Mucosa of descending colon (tissue), 3 donors: Measurements from ENCODE around the gene COL1A2. TPM values are rescaled to one million over a fixed set of nuclear protein-coding genes. Genes with fewer than 3 reads are reported as not detected.

ENCODE experiments used
- ATAC-seq: fragments of 200-7000 bp; cut with Tn5 transposase; one replicate; pipeline ENCODE4 v1.9.1; 2020; ENCODE audit warnings: mild to moderate bottlenecking, moderate library complexity
- DNase-seq, 3 donors: peaks; one replicate each; pipeline ENCODE4 v3.0.0-alpha.2; 2020
- H3K36me3 ChIP-seq: fragments of 200-600 bp; one replicate; pipeline ENCODE4 v1.8.0; 2021; ENCODE audit warnings: low read depth, mild to moderate bottlenecking
- H3K4me1 ChIP-seq: fragments of 200-600 bp; one replicate; pipeline ENCODE4 v1.8.0; 2021; ENCODE audit warnings: low read depth, mild to moderate bottlenecking
- H3K4me3 ChIP-seq: fragments of 200-600 bp; one replicate; pipeline ENCODE4 v1.8.0; 2021; ENCODE audit warnings: mild to moderate bottlenecking
- H3K9me3 ChIP-seq: fragments of 200-600 bp; one replicate; pipeline ENCODE4 v1.8.0; 2021; ENCODE audit warnings: mild to moderate bottlenecking
- CTCF ChIP-seq: fragments of 200-600 bp; IDR thresholded peaks from one replicate; pipeline ENCODE4 v1.8.0; 2022; ENCODE audit warnings: antibody characterized with exemption, mild to moderate bottlenecking
- intact Hi-C, 2 donors: fragments of 100-400 bp; cut with DNase I in 1 of 2; cut with micrococcal nuclease in 1 of 2; formaldehyde crosslinking; loops; one replicate each; pipeline versions ENCODE4 v1.11.0 to v1.11.1; 2022; cut with DNase I, micrococcal nuclease
- total RNA-seq, 3 donors: library from RNA; stranded (reverse); fragmentation: NEBNext Ultra II Directional in 2 of 3; extraction: Animal tissue kit (Norgen Biotek cat#: 25700) in 2 of 3; gene quantifications; one replicate each; pipeline versions ENCODE4 v1.2.1 to v1.2.4, GENCODE V29; 2021 to 2023
- donor health status: DM: no; HTN: no; CAD: no; lungs with moderate emphysema.
- donor health status: DM: no; HTN: no; CAD: no.
- donor health status: DM: no; HTN: yes; CAD: no.

COL1A2 gene
- total RNA-seq, 3 donors from 2014 or later, result 35.1 to 176 (median 155) TPM

GRCh38 chr7:94433224-94433623, 38.5 kb downstream of the COL1A2 start:
- no peak for TF ChIP-seq CTCF
- intact Hi-C loops, result loop anchor here in 1 of 2 donors (10.0 kb wide), 1 partner anchor 148 kb away; no protein-coding TSS in a partner anchor
- no peak overlapping the region for H3K4me3 ChIP-seq
- no peaks in the 10 kb centered on the region for H3K4me1 ChIP-seq
- ATAC-seq, result no peak
- no peaks in the 10 kb centered on the region for H3K36me3 ChIP-seq
- no peaks in the 10 kb centered on the region for H3K9me3 ChIP-seq
- DNase-seq, result no peak

- H3K4me1 ChIP-seq, result no peaks in the 10 kb centered on the region
- no peak for DNase-seq
- H3K4me3 ChIP-seq, result no peak overlapping the region
- H3K36me3 ChIP-seq, result no peaks in the 10 kb centered on the region
- TF ChIP-seq CTCF, result no peak
- no peak for ATAC-seq
- H3K9me3 ChIP-seq, result no peaks in the 10 kb centered on the region
- intact Hi-C loops, result loop anchor here in 1 of 2 donors (10.0 kb wide), 1 partner anchor 149 kb away; no protein-coding TSS in a partner anchor
Measured at GRCh38 chr7:94434042-94434441, 39.3 kb downstream of the COL1A2 start.

GRCh38 chr7:94436018-94436604, 41.4 kb downstream of the COL1A2 start:
- H3K4me3 ChIP-seq, result no peak overlapping the region
- peak; percentile 56 for TF ChIP-seq CTCF
- ATAC-seq (peak; percentile 75), DNase-seq (peak in 1 of 3 donors; percentile 77)
- peaks cover 3% of the 10 kb centered on the region for H3K4me1 ChIP-seq
- intact Hi-C loops, result loop anchor here (5.0 to 10.0 kb wide), 2 partner anchors 149 to 151 kb away; no protein-coding TSS in a partner anchor
- no peaks in the 10 kb centered on the region for H3K36me3 ChIP-seq
- H3K9me3 ChIP-seq, result no peaks in the 10 kb centered on the region

GRCh38 chr7:94436700-94437099, 42.0 kb downstream of the COL1A2 start:
- Histone ChIP-seq H3K4me3 (no peak overlapping the region), H3K9me3 (no peaks in the 10 kb centered on the region), H3K4me1 (peaks cover 3% of the 10 kb centered on the region), H3K36me3 (no peaks in the 10 kb centered on the region)
- no peak for DNase-seq
- intact Hi-C loops, result loop anchor here (5.0 to 10.0 kb wide), 2 partner anchors 149 to 152 kb away; no protein-coding TSS in a partner anchor
- no peak for TF ChIP-seq CTCF
- ATAC-seq, result no peak

- intact Hi-C loops, result loop anchor here (5.0 to 10.0 kb wide), 2 partner anchors 153 to 155 kb away; no protein-coding TSS in a partner anchor
- no peak for DNase-seq
- no peaks in the 10 kb centered on the region for H3K9me3 ChIP-seq
- no peak for ATAC-seq
- no peak overlapping the region for H3K4me3 ChIP-seq
- no peaks in the 10 kb centered on the region for H3K36me3 ChIP-seq
- no peak for TF ChIP-seq CTCF
- peaks cover 3% of the 10 kb centered on the region for H3K4me1 ChIP-seq
Measured at GRCh38 chr7:94439893-94440381, 45.2 kb downstream of the COL1A2 start.
